Tibial nerve (tissue), 3 donors: ENCODE results near the gene MTX2.

Source experiments
- POLR2A ChIP-seq, 2 donors: fragments of 450-650 bp; IDR thresholded peaks; one replicate each; pipeline ENCODE4 v1.6.1; 2017; ENCODE audit warnings: antibody characterized with exemption in 2 of 2, mild to moderate bottlenecking in 2 of 2, moderate library complexity in 2 of 2
- TF ChIP-seq, protein P1 (sequence below), 5 experiments: fragments of 200-600 bp in 3 of 5; fragments of 450-650 bp in 2 of 5; sonication (generic) in 3 of 5; IDR thresholded peaks; one replicate each; pipeline ENCODE4 v1.5.1; 2016 to 2019; ENCODE audit warnings: antibody characterized with exemption in 5 of 5, mild to moderate bottlenecking in 3 of 5, moderate library complexity in 2 of 5

DNA sequence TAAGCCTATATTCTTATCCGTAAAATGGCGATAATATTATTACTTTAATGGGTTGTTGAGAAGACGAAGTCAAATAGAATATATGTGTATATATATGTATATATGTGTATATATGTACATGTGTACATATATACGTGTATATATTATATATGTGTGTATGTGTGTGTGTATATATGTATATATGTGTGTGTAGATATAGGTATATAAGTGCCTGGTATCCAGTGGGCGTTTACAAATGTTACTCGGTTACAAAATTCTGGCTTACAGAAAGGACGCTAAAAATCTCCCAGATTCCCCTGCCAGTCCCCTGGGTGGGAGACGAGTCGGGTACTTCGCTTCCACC lies 295 bp upstream of the MTX2 start:
- TF ChIP-seq, protein P1, sequence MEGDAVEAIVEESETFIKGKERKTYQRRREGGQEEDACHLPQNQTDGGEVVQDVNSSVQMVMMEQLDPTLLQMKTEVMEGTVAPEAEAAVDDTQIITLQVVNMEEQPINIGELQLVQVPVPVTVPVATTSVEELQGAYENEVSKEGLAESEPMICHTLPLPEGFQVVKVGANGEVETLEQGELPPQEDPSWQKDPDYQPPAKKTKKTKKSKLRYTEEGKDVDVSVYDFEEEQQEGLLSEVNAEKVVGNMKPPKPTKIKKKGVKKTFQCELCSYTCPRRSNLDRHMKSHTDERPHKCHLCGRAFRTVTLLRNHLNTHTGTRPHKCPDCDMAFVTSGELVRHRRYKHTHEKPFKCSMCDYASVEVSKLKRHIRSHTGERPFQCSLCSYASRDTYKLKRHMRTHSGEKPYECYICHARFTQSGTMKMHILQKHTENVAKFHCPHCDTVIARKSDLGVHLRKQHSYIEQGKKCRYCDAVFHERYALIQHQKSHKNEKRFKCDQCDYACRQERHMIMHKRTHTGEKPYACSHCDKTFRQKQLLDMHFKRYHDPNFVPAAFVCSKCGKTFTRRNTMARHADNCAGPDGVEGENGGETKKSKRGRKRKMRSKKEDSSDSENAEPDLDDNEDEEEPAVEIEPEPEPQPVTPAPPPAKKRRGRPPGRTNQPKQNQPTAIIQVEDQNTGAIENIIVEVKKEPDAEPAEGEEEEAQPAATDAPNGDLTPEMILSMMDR (IDR thresholded peaks at IDR 0.05) = no peak
- no peak for TF ChIP-seq POLR2A (IDR thresholded peaks at IDR 0.05)
